Thoracic aorta (tissue), 2 donors: Measurements from ENCODE around the gene OPRL1. TPM values are rescaled to one million over a fixed set of nuclear protein-coding genes. Genes with fewer than 3 reads are reported as not detected.

Experiments used
- ATAC-seq: fragments of 150-250 bp; one replicate; pipeline ENCODE4 v1.8.0; 2017; ENCODE audit warnings: low read depth; ENCODE audit not compliant: insufficient number of reproducible peaks, low FRiP score
- DNase-seq: peaks from one replicate; pipeline ENCODE4 v3.0.0-alpha.2; 2020; ENCODE audit warnings: low spot score
- H3K27ac ChIP-seq, 2 donors: fragments of 200-600 bp; sonication (generic); 1 replicate in 1 of 2; 2 replicates in 1 of 2; pipeline ENCODE4 v1.5.1; 2016; ENCODE audit warnings: mild to moderate bottlenecking in 2 of 2, moderate library complexity in 2 of 2
- H3K27me3 ChIP-seq: fragments of 200-600 bp; sonication (generic); replicated peaks from 2 replicates; pipeline ENCODE4 v1.6.0; 2016; ENCODE audit warnings: mild to moderate bottlenecking; ENCODE audit not compliant: insufficient read depth
- H3K36me3 ChIP-seq: fragments of 200-600 bp; sonication (generic); one replicate; pipeline ENCODE4 v1.5.1; 2016
- H3K4me1 ChIP-seq, 2 donors: fragments of 200-600 bp; sonication (generic); 1 replicate in 1 of 2; 2 replicates in 1 of 2; pipeline versions ENCODE4 v1.5.1 to v1.6.0; 2016; ENCODE audit warnings: low read depth in 2 of 2, mild to moderate bottlenecking in 1 of 2; ENCODE audit not compliant: control insufficient read depth in 1 of 2
- H3K4me3 ChIP-seq: fragments of 200-600 bp; sonication (generic); 2 replicates; pipeline ENCODE4 v1.5.1; 2016; ENCODE audit warnings: mild to moderate bottlenecking
- H3K9me3 ChIP-seq: fragments of 200-600 bp; sonication (generic); 2 replicates; pipeline ENCODE4 v1.5.1; 2016
- total RNA-seq, 2 donors: library from RNA; depleted of rRNA; stranded (reverse); fragments of >200 nt; gene quantifications; one replicate each; pipeline versions ENCODE4 v1.1.0 to v1.2.3, GENCODE V29; 2016
- TF ChIP-seq, protein P1 (sequence below): fragments of 200-600 bp; sonication (generic); IDR thresholded peaks from one replicate; pipeline ENCODE4 v1.5.1; 2019; ENCODE audit warnings: antibody characterized with exemption

The OPRL1 gene
- total RNA-seq, 2 donors from 2014 or later = 1.1 to 3.2 TPM

DNA sequence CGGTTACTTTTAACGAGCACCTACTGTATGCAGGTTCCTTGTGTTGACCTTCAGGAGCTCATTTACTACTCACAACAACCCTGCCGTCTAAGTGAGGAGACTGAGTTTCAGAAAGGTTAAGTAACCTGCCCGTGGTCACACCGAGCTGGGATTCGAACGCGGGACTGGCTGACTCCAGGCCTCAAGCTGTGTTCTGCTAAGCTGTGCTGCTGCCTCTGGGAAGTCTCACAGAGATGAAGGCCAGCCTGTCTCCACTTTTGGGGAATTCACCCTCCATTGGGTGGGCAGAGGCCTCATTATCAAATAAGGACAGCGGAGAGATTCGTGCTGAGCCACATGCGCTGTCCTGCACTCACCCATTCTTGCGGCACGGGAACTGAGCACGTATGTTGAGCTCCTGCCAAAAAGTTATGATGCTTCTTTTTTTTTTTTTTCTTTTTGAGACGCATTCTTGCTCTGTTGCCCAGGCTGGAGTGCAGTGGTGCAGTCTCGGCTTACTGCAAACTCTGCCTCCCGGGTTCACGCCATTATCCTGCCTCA lies 58.5 kb downstream of the OPRL1 start:
- Histone ChIP-seq H3K9me3 (no peaks in the 10 kb centered on the region), H3K4me3 (no peak overlapping the region), H3K4me1 (no peaks in the 10 kb centered on the region), H3K36me3 (no peaks in the 10 kb centered on the region), H3K27me3 (no peaks in the 10 kb centered on the region), H3K27ac (no peak overlapping the region)
- ATAC-seq (no peak), DNase-seq (no peak)
- TF ChIP-seq, protein P1, sequence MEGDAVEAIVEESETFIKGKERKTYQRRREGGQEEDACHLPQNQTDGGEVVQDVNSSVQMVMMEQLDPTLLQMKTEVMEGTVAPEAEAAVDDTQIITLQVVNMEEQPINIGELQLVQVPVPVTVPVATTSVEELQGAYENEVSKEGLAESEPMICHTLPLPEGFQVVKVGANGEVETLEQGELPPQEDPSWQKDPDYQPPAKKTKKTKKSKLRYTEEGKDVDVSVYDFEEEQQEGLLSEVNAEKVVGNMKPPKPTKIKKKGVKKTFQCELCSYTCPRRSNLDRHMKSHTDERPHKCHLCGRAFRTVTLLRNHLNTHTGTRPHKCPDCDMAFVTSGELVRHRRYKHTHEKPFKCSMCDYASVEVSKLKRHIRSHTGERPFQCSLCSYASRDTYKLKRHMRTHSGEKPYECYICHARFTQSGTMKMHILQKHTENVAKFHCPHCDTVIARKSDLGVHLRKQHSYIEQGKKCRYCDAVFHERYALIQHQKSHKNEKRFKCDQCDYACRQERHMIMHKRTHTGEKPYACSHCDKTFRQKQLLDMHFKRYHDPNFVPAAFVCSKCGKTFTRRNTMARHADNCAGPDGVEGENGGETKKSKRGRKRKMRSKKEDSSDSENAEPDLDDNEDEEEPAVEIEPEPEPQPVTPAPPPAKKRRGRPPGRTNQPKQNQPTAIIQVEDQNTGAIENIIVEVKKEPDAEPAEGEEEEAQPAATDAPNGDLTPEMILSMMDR = no peak

DNA sequence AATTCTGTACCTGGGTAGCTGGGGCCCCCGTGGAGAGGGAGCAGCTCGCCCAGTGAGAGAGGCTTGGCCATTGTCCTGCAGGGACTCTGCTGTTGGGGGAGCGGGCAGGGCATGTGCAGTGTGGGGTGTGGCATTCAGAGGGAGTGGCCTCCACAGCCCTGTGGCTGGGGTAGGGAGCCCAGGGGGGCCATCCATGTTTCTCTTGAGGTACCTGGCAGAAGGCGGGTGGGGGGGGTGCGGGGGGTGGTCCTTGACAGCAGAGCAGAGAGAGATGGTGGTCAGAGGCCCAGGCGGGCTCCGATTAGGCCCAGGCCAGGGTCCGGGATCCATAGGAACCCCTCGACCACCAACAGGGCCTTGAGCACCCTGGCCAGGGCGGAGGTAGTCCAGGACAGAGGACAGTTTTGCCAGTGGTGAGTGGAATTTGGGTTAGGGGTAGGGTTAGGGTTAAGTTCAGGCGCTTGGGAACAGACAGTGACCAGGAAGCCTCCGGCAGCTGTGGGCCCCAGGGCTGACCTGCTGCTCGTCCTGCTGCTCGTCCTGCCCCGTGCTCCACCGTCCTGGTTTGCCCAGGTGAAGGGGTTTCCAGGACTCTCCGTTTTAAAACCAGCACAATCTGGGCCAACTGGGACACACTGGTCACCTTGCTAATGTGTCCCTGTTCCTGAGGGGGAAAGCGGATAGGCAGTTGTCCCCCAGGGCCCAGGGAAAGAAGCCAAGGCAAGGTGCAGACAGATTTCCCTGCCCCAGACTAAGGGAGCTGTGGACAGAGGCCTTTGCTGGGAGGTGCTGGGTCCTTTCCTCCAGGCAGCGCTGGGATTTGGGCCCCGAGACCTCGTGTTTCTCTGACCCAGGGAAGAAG lies 59.5 kb downstream of the OPRL1 start:
- H3K36me3 ChIP-seq = no peaks in the 10 kb centered on the region
- no peak overlapping the region for H3K27ac ChIP-seq
- DNase-seq (no peak), ATAC-seq (no peak)
- H3K4me1 ChIP-seq = no peaks in the 10 kb centered on the region
- no peaks in the 10 kb centered on the region for H3K27me3 ChIP-seq
- TF ChIP-seq, protein P1 = no peak
- no peaks in the 10 kb centered on the region for H3K9me3 ChIP-seq
- no peak overlapping the region for H3K4me3 ChIP-seq

DNA sequence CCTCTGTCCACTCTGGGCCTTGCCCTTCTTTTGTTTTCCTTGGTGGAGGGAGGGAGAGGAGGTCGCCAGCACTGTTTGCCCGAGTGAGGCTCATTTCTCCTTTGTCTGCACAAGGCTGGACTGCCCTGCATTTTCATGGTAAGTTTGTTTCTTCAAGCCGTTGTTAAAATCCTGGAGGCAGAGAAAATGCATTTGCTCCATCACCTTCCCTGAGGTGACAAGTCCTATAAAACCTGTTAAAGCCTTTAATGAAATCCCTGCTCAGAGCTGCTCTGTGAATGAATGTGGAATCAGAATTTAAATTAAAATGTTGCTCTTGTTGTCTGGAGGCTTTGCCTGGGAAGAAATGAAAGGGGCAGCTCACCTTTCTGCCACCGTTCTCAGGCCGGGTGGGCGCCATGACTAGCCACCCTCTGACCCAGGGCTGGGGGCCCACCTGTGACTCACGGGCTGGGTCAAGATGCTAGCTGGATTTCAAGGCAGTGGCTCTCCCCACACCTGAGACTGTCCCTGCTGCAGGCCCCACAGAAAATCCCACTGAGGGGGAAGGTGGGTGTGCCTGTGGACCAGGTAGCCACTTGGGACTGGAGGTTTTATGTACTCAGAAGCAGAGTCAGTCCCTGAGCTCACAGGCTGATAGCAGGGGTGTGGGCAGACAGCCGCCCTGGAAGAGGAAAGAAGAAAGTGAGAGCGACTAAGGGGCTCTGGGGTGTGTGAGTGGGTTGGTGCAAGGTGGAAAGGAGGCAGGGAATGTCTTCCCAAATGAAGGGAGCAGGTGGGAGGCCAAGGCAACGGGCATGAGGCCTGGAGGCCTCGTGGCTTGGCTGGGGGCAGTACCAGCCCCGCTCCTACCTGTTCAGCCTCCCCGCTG lies 60.4 kb downstream of the OPRL1 start:
- TF ChIP-seq, protein P1 = no peak
- ATAC-seq = no peak
- no peak overlapping the region for H3K4me3 ChIP-seq
- no peak for DNase-seq
- H3K27me3 ChIP-seq = no peaks in the 10 kb centered on the region
- no peaks in the 10 kb centered on the region for H3K4me1 ChIP-seq
- no peak overlapping the region for H3K27ac ChIP-seq
- H3K9me3 ChIP-seq = peaks cover 2% of the 10 kb centered on the region
- H3K36me3 ChIP-seq = no peaks in the 10 kb centered on the region

DNA sequence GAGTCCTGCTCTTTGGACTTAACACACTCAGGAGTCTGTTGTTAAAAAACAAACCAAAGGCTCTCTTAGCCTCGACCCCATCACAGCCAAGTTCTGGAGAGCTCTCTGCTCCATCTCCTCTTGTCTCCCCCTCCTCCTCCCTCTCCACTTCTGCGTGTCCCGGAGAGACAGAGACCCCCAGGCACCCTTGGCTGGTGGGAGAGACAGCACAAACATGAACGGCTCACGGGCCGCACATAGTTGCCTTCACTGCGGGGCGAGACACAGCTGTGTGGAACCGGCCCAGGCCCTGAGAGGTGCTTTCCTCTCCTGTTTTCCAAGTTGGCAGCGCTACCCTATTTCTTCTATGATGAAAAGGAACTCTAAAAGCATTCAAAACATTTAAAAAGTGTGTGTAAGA lies 61.1 kb downstream of the OPRL1 start:
- H3K27me3 ChIP-seq = no peaks in the 10 kb centered on the region
- DNase-seq = no peak

More for the DNA sequence above, 61.1 kb downstream of the OPRL1 start:
- TF ChIP-seq, protein P1 = no peak
- Histone ChIP-seq H3K4me1 (no peaks in the 10 kb centered on the region), H3K36me3 (no peaks in the 10 kb centered on the region), H3K9me3 (peaks cover 5% of the 10 kb centered on the region), H3K4me3 (no peak overlapping the region), H3K27ac (no peak overlapping the region)
- no peak for ATAC-seq
